HG02642 (cell line): ENCODE measurements around the gene NRG2.
A peak's percentile ranks its signal among the peaks of the same experiment; 100 is the strongest.

Experiments
- ATAC-seq: cut with Tn5 transposase; IDR thresholded peaks from one replicate; pipeline ENCODE4 v1.9.1; 2021; ENCODE audit warnings: mild to moderate bottlenecking; ENCODE audit not compliant: unreplicated experiment, poor library complexity

Gene NRG2

GRCh38 chr5:139823757-139824355 is 219.2 kb downstream of the NRG2 start:
- no peak for ATAC-seq

GRCh38 chr5:139822553-139823425 is 220.3 kb downstream of the NRG2 start:
- no peak for ATAC-seq

GRCh38 chr5:139821806-139822552 is 221.1 kb downstream of the NRG2 start:
- no peak for ATAC-seq

- ATAC-seq, result no peak
Observed at GRCh38 chr5:139820606-139821005, 222.5 kb downstream of the NRG2 start.

- ATAC-seq, result no peak
Observed at GRCh38 chr5:139820130-139820529, 223.0 kb downstream of the NRG2 start.

- no peak for ATAC-seq
Observed at GRCh38 chr5:139817970-139818369, 225.1 kb downstream of the NRG2 start.

GRCh38 chr5:139817362-139817761 is 225.7 kb downstream of the NRG2 start:
- no peak for ATAC-seq

GRCh38 chr5:139816566-139816965 is 226.5 kb downstream of the NRG2 start:
- ATAC-seq, result no peak

GRCh38 chr5:139814704-139815280 is 228.3 kb downstream of the NRG2 start:
- ATAC-seq, result no peak

GRCh38 chr5:139814191-139814601 is 228.9 kb downstream of the NRG2 start:
- ATAC-seq, result no peak

GRCh38 chr5:139812836-139813805 is 230.0 kb downstream of the NRG2 start:
- no peak for ATAC-seq

GRCh38 chr5:139812323-139812722 is 230.8 kb downstream of the NRG2 start:
- ATAC-seq, result no peak

GRCh38 chr5:139811274-139811607 is 231.9 kb downstream of the NRG2 start:
- ATAC-seq, result no peak

- ATAC-seq, result no peak
Observed at GRCh38 chr5:139810341-139811273, 232.5 kb downstream of the NRG2 start.

- no peak for ATAC-seq
Observed at GRCh38 chr5:139809331-139809810, 233.7 kb downstream of the NRG2 start.

- ATAC-seq, result peak; percentile 53
Observed at GRCh38 chr5:139808481-139809330, 234.4 kb downstream of the NRG2 start.

GRCh38 chr5:139807647-139808030 is 235.5 kb downstream of the NRG2 start:
- ATAC-seq, result no peak
